ENCODE results near the gene IRX2.

Gene IRX2

GRCh38 chr5:2755681-2756171, 4.2 kb upstream of the IRX2 start:
- no peak for DNase-seq

DNA sequence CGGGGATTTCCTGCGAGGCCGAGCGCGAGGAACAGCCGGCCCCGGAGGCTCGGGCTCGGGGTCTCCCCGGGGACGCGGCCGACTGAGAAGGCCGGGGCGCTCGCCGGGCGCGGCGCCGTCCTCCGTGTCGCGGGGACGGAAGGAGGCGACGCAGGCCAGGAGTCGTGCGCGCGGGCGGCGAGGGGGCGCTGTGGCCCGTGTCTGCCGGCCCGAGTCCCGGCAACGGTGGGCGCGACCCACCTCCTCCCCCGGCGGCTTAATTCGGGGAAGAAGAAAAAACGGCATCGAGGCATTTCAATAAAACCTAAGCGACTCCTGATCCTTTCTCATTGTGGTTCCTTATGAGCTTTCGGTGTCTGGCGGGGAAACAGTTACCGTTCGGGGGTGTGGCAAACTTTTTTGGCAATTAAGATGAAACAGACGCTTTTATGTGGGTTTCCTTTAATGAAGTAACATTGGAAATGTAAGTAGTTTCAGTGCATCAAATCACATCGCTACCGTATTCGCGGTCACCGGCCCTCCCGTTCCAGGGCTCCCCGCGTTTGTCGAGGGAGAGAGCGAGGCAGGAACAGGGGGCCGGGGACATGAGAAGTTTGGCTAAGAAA, 3.7 kb upstream of the IRX2 start:
- no peak for DNase-seq

DNA sequence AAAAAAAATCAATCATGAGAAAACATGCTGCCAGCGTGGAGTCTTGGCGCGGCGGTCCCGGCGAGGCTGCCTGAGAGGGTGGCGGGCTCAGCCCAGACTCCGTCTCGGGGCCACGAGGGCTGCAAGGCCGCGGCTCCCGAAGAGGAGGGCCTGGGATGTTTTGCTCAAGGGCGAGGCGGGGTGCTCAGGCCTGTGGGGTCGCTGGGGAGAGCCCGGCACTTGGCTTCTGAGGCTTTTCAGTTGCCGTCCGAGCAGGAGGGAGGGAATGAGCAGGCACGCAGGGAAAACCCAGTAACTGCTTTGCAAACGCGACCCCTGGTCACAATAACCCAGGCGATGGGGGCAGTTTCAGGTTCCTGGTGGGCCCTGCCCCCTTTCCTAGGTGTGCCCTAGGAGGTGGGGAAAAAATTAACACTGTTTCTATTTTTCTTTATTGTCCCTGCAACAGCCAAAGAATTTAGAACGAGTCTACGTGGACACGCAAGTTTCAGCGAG, 3.2 kb upstream of the IRX2 start:
- no peak for DNase-seq

- no peak for DNase-seq
These were observed 2.3 kb upstream of the IRX2 start for GRCh38 chr5:2753452-2754420.

GRCh38 chr5:2752821-2753439, 1.5 kb upstream of the IRX2 start:
- no peak for DNase-seq

- DNase-seq, result no peak
These were observed 763 bp upstream of the IRX2 start for GRCh38 chr5:2752059-2752820.

DNA sequence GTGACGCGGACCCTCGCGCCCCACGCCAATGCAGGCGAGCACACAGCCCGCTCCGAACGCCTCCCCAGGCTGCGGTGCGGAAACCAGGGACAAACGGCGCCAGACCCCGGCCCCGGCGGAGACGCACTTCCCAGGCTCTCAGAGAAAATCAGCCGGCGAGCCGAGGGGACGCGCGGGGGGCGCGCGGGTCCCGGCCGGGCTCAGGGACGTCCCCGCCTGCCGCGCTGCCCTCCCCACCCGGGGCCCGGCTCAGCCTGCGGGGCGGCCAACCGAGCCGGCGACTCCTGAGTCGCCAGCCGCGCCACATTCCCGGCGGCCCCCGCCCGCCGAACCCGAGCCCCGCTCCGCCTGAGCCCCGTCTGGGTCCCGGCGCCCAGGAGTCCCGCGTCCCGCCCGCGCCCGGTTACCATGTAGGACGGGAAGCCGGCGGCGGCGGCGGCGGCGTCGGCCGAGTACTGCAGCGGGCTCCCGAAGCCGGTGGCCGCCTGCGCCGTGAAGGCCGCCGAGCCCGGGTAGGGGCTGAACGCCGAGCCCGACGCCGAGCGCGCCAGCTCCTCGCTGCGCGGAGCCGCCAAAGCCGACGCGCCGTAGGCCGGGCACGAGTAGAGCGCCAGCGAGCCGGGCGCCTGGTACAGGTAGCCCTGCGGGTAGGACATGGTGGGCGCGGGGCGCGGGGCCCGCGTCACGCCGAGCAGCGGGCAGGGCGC, 566 bp downstream of the IRX2 start:
- DNase-seq, result no peak

- no peak for DNase-seq
These were observed 1.3 kb downstream of the IRX2 start for GRCh38 chr5:2750026-2750757.

- no peak for DNase-seq
These were observed 1.9 kb downstream of the IRX2 start for GRCh38 chr5:2749514-2750025.

DNA sequence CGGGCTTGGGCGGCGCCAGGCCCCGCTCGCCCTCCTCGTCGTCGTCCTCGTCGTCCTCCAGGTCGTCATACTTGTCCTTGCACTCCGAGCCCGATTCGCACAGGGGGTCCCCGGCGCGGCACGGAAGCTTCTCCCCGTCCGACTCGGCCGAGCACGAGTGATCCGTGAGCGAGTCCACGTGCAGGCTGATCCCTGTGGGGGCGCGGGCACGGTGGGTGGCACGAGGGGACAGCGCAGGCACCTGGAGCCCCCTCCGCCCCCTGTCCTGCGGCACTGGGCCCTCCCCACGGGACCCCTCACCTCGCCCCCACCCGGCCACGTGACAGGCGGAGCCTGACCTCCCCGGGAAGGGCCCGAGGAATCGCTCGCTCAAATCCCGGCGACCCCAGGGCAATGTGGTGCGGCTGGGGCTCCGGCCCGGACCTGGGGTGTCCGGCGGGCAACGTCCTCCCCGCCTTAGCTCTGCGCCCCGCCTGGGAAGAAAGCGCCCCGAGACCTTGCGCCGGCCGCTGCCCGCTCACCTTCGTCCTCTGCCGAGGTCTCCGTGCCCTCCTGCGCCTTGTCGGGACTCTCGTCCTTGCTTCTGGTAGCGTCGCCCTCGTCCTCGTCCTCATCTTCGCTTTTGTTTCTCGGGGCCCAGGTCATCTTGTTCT, 2.5 kb downstream of the IRX2 start:
- no peak for DNase-seq

GRCh38 chr5:2748179-2748860, 3.2 kb downstream of the IRX2 start:
- DNase-seq, result no peak

GRCh38 chr5:2747363-2748162, 3.9 kb downstream of the IRX2 start:
- DNase-seq, result no peak

GRCh38 chr5:2746561-2747032, 4.9 kb downstream of the IRX2 start:
- no peak for DNase-seq

- DNase-seq, result no peak
These were observed 7.0 kb downstream of the IRX2 start for GRCh38 chr5:2744485-2744884.

DNA sequence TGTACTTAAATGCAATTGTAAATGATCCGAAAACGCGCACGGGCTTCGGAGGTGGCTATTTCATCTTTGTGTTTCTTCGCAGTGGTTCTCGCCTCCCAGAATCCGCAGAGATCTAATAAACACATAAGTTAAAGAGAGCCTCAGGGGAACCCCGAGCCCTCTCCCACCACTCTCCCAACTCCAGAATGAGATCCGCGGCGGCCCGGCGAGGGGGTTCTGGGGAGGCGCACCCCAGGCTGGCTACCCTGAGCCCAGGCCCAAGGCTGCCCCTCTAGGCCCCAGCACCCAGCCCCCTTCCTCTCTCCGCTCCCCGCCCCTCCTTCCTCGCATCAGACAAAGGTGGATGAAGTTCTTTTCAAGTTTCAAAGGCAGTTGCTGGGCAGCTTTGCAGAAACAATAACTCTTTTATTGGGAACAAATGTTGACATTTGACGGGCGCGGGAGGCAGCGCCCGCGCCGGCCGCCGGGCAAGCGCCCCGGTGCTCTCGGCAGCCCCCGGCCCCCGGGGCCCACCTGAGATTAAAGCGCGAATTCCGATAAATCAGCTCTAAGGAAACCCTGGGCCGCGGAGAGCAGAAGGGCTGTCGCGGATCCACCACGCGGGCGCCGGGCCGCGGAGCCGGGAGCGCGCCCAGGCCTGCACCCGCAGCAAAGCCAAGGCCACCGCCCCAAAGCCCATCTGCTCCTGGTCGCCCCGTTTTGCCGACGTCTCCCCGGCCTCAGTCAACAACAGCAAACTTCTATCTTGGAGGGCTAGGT, 8.4 kb downstream of the IRX2 start:
- DNase-seq, result no peak

DNA sequence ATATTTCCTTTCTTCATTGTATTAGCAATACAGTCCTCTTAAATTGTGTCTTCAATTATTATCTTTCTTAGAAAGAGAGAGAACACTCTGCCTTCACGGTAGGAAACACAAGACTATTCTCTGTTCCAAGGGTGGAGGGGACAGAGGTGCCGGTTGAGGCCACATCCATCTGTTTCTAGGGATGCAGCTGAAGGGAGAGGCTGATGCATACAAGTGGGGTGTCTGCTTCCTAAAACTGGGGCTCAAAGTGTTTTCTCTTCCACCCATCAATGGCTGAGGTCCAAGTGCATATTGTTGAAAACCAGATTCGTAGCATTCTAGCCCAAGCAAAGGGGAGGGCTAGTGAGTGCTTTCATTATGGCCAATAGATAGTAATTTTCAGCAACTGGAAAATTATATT, 9.5 kb downstream of the IRX2 start:
- DNase-seq, result no peak

DNA sequence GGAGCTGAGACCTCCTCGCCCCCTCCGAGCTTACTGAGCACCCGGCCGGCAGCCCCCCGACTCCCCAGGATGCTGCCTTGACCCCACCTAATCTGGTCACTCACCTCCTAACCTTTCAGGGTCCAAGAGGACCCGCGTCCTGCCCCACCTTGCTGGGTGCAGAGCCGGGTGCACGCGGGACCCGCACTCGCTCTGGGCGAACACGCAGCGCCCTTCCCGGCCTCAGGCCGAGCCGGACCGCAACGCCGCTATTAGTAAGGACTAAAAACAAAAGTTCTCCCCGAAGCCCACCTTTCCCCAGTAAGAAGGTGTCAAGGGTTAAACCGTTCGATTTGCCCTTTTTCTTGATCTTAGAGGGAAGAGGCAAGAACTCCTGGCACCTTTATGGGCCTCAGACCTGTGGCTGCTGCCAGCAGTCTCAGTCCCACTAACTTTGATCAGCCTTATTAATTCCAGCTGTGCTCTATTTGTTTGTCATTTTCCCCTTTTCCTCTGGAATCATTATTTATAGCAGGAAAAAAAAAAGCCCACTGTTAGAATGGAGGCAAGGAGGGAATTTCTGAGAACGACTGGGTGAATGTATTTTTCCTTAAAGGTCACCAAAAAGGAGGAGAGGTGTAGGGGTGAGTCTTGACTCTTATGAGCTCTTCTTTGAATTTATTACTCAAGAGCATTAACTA, 10.5 kb downstream of the IRX2 start:
- DNase-seq, result no peak
